ENCODE results near the gene SHISA4. TPM values are rescaled to one million over a fixed set of nuclear protein-coding genes. Genes with fewer than 3 reads are reported as not detected.

The SHISA4 gene
- 6.6 and 7.0 TPM in 2 replicates for total RNA-seq

GRCh38 chr1:201888282-201889089 lies at the start of gene SHISA4:
Gene SHISA4, plus strand, starts transcription at chr1:201888898. Its CDS starts 97 bp downstream, at chr1:201888995.

Small RNA genes within 50 kb of the gene (small RNA-seq; reads per million reads assigned to genes)
- 0.27 reads per million, percentile 5 among the genes with 10 or more reads in this experiment for gene MIR6739

Other genes with a start within 250 kb of the SHISA4 start
- 19.8 and 25.8 TPM in 2 replicates for gene IPO9, start 59.7 kb upstream of the SHISA4 start, total RNA-seq
- gene LMOD1, start 57.6 kb downstream of the SHISA4 start, total RNA-seq: 0.20 and 1.8 TPM in 2 replicates
- gene TIMM17A, start 66.6 kb downstream of the SHISA4 start, total RNA-seq: 40.8 and 46.7 TPM in 2 replicates
- gene RNPEP, start 93.8 kb downstream of the SHISA4 start, total RNA-seq: 60.6 and 62.8 TPM in 2 replicates
- 0.20 TPM in 1 of 2 replicates, not detected in the other for gene ELF3, start 121.7 kb downstream of the SHISA4 start, total RNA-seq
- not detected in 2 replicates for gene GPR37L1, start 234.0 kb downstream of the SHISA4 start, total RNA-seq

All from subcutaneous preadipocyte (primary cell).